CD14-positive monocyte (primary cell): ENCODE results near the gene SCNN1B. TPM values are rescaled to one million over a fixed set of nuclear protein-coding genes. Genes with fewer than 3 reads are reported as not detected.

Experiments used
- DNase-seq, 3 donors: peaks; one replicate each; pipeline ENCODE4 v3.0.0-alpha.2; 2011 to 2022
- H2AFZ ChIP-seq: 2 replicates; pipeline ENCODE4 v1.6.0; 2012; ENCODE audit warnings: mild to moderate bottlenecking, low read depth, low read length, inconsistent platforms; ENCODE audit not compliant: insufficient read depth, poor library complexity, severe bottlenecking
- H3K27ac ChIP-seq, 2 donors: 1 replicate in 1 of 2; 2 replicates in 1 of 2; pipeline ENCODE4 v1.5.1; 2012 to 2013; ENCODE audit warnings: low read length in 2 of 2, control low read depth in 1 of 2, inconsistent platforms in 1 of 2, low read depth in 1 of 2, mild to moderate bottlenecking in 1 of 2
- H3K27me3 ChIP-seq, 2 donors: one replicate each; pipeline versions ENCODE4 v1.6.0 to v1.6.1; 2011 to 2013; ENCODE audit warnings: low read length in 2 of 2; ENCODE audit not compliant: control insufficient read depth in 2 of 2, insufficient read depth in 2 of 2
- H3K36me3 ChIP-seq, 2 donors: replicated peaks in 1 of 2; 1 replicate in 1 of 2; 2 replicates in 1 of 2; pipeline versions ENCODE4 v1.5.1 to v1.6.1; 2012 to 2013; ENCODE audit warnings: low read length in 2 of 2, control low read depth in 1 of 2, inconsistent platforms in 1 of 2, mild to moderate bottlenecking in 1 of 2; ENCODE audit not compliant: insufficient read depth in 2 of 2, control insufficient read depth in 1 of 2
- H3K4me1 ChIP-seq, 2 donors: 1 replicate in 1 of 2; 2 replicates in 1 of 2; pipeline versions ENCODE4 v1.5.1 to v1.6.1; 2012 to 2013; ENCODE audit warnings: low read length in 2 of 2, control low read depth in 1 of 2, inconsistent platforms in 1 of 2, mild to moderate bottlenecking in 1 of 2, moderate library complexity in 1 of 2; ENCODE audit not compliant: insufficient read depth in 2 of 2, control insufficient read depth in 1 of 2
- H3K4me2 ChIP-seq: replicated peaks from 2 replicates; pipeline ENCODE3; 2012; ENCODE audit warnings: low read length, moderate library complexity, mild to moderate bottlenecking; ENCODE audit not compliant: poor library complexity, severe bottlenecking; ENCODE audit errors: extremely low read depth
- H3K4me3 ChIP-seq, 3 experiments: fragments of 200-600 bp in 1 of 3; sonication (generic) in 1 of 3; replicated peaks in 1 of 3; 1 replicate in 2 of 3; 2 replicates in 1 of 3; pipeline ENCODE4 v1.5.1; 2011 to 2013; ENCODE audit warnings: low read length in 3 of 3, mild to moderate bottlenecking in 3 of 3, control low read depth in 2 of 3, low read depth in 2 of 3, inconsistent platforms in 1 of 3, moderate library complexity in 1 of 3
- H3K79me2 ChIP-seq: 2 replicates; pipeline ENCODE4 v1.6.0; 2012; ENCODE audit warnings: mild to moderate bottlenecking, control low read depth, inconsistent platforms, low read length, moderate library complexity; ENCODE audit not compliant: insufficient read depth
- H3K9ac ChIP-seq: 2 replicates; pipeline ENCODE4 v1.6.0; 2017; ENCODE audit warnings: low read length, mild to moderate bottlenecking; ENCODE audit not compliant: insufficient read depth, poor library complexity, severe bottlenecking
- H3K9me3 ChIP-seq, 2 donors: replicated peaks in 1 of 2; 1 replicate in 1 of 2; 2 replicates in 1 of 2; pipeline versions ENCODE4 v1.5.1 to v1.6.1; 2012 to 2013; ENCODE audit warnings: low read length in 2 of 2, control low read depth in 1 of 2; ENCODE audit not compliant: control insufficient read depth in 1 of 2, insufficient read depth in 1 of 2
- H4K20me1 ChIP-seq: 2 replicates; pipeline ENCODE4 v1.6.0; 2012; ENCODE audit warnings: mild to moderate bottlenecking, low read length, control low read depth, moderate library complexity; ENCODE audit not compliant: insufficient read depth
- H3K27ac Mint-ChIP-seq, 7 donors: one replicate each; pipeline ENCODE4 v1.8.0; 2020; ENCODE audit warnings: mild to moderate bottlenecking in 7 of 7, mixed read lengths in 7 of 7, moderate library complexity in 6 of 7, inconsistent platforms in 2 of 7
- H3K27me3 Mint-ChIP-seq, 3 donors: one replicate each; pipeline ENCODE4 v1.8.0; 2021 to 2022; ENCODE audit warnings: low read depth in 3 of 3, mild to moderate bottlenecking in 3 of 3, mixed read lengths in 3 of 3, moderate library complexity in 3 of 3, inconsistent platforms in 1 of 3
- H3K36me3 Mint-ChIP-seq, 2 donors: one replicate each; pipeline ENCODE4 v1.8.0; 2020; ENCODE audit warnings: mixed read lengths in 2 of 2, inconsistent platforms in 1 of 2, mild to moderate bottlenecking in 1 of 2
- H3K4me1 Mint-ChIP-seq: one replicate; pipeline ENCODE4 v1.8.0; 2020; ENCODE audit warnings: mild to moderate bottlenecking, mixed read lengths
- H3K4me3 Mint-ChIP-seq, 2 donors: one replicate each; pipeline ENCODE4 v1.8.0; 2020; ENCODE audit warnings: mild to moderate bottlenecking in 2 of 2, mixed read lengths in 2 of 2, moderate library complexity in 1 of 2
- H3K9me3 Mint-ChIP-seq, 7 donors: one replicate each; pipeline ENCODE4 v1.8.0; 2020 to 2022; ENCODE audit warnings: mixed read lengths in 7 of 7, mild to moderate bottlenecking in 6 of 7, moderate library complexity in 6 of 7, inconsistent platforms in 2 of 7
- CTCF ChIP-seq: fragments of 200-600 bp; IDR thresholded peaks from one replicate; pipeline ENCODE4 v1.8.0; 2022; ENCODE audit warnings: antibody characterized with exemption, mild to moderate bottlenecking
- WGBS: methylation state at CpG from one replicate; pipeline ENCODE4 v1.1.5; 2013; ENCODE audit warnings: missing lambda C conversion rate; ENCODE audit not compliant: insufficient coverage; 5-methylcytosine and 5-hydroxymethylcytosine counted together
- intact Hi-C, 2 donors: fragments of 100-400 bp; cut with micrococcal nuclease; formaldehyde crosslinking; loops; one replicate each; pipeline versions ENCODE4 v1.15.0 to v1.15.1; 2023
- polyA plus RNA-seq, 3 donors: library from polyadenylated mRNA; depleted of rRNA in 1 of 3; unstranded in 2 of 3; stranded (reverse) in 1 of 3; fragments of 300-500 nt in 2 of 3; fragments of >200 nt in 1 of 3; fragmentation: Illumina TruSeq in 2 of 3; gene quantifications; 1 replicate in 2 of 3; 2 replicates in 1 of 3; pipeline ENCODE4 v1.2.3, GENCODE V29; 2012 to 2021

Gene SCNN1B
- polyA plus RNA-seq, 3 donors = not detected

GRCh38 chr16:23355106-23355670 lies 53.1 kb downstream of the SCNN1B start:
- H3K4me3 Mint-ChIP-seq = no peak overlapping the region
- H3K27ac Mint-ChIP-seq = no peak overlapping the region
- Histone ChIP-seq H3K79me2 (no peaks in the 10 kb centered on the region), H3K4me2 (no peak overlapping the region), H3K9ac (no peak overlapping the region), H3K36me3 (no peaks in the 10 kb centered on the region), H3K4me3 (no peak overlapping the region), H3K27ac (no peak overlapping the region), H3K27me3 (no peaks in the 10 kb centered on the region), H2AFZ (no peak overlapping the region), H4K20me1 (no peaks in the 10 kb centered on the region), H3K9me3 (peaks cover 0 to 3% of the 10 kb centered on the region in 2 donors), H3K4me1 (no peaks in the 10 kb centered on the region)
- TF ChIP-seq CTCF = no peak
- peaks cover 1 to 7% (median 5%) of the 10 kb centered on the region in 3 donors for H3K27me3 Mint-ChIP-seq
- H3K4me1 Mint-ChIP-seq = no peaks in the 10 kb centered on the region
- no peak for DNase-seq
- 91% methylated on average over 13 of the region's 13 CpGs for WGBS
- no peaks in the 10 kb centered on the region for H3K36me3 Mint-ChIP-seq
- intact Hi-C loops = no loop called here
- peaks cover 0 to 5% (median 1%) of the 10 kb centered on the region in 7 donors for H3K9me3 Mint-ChIP-seq

- TF ChIP-seq CTCF = no peak
- Mint-ChIP-seq H3K27ac (no peak overlapping the region), H3K36me3 (no peaks in the 10 kb centered on the region), H3K4me1 (no peaks in the 10 kb centered on the region), H3K9me3 (peaks cover 0 to 5% (median 1%) of the 10 kb centered on the region in 7 donors), H3K4me3 (no peak overlapping the region), H3K27me3 (peaks cover 0 to 9% (median 3%) of the 10 kb centered on the region in 3 donors)
- Histone ChIP-seq H3K79me2 (no peaks in the 10 kb centered on the region), H3K27ac (no peak overlapping the region), H3K4me2 (no peak overlapping the region), H3K4me1 (no peaks in the 10 kb centered on the region), H3K36me3 (no peaks in the 10 kb centered on the region), H2AFZ (no peak overlapping the region), H3K27me3 (no peaks in the 10 kb centered on the region), H3K9ac (no peak overlapping the region), H3K4me3 (no peak overlapping the region), H3K9me3 (peaks cover 0 to 3% of the 10 kb centered on the region in 2 donors), H4K20me1 (no peaks in the 10 kb centered on the region)
- no peak for DNase-seq
- WGBS = 95% methylated on average over 6 of the region's 7 CpGs
- intact Hi-C loops = no loop called here
These were observed 54.8 kb downstream of the SCNN1B start for GRCh38 chr16:23356941-23357340.
